Activated CD8-positive, alpha-beta memory T cell treated with anti-CD3 and anti-CD28 coated beads for 36 hours (primary cell): Measurements from ENCODE around the gene CACNA1I. TPM values are rescaled to one million over a fixed set of nuclear protein-coding genes. Genes with fewer than 3 reads are reported as not detected.

ENCODE experiments used
- CTCF ChIA-PET: fragments of 350-600 bp; sonication (Branson Sonifier 250); formaldehyde crosslinking; loops from one replicate; lab custom pipeline; 2021; ENCODE audit warnings: antibody characterized with exemption; lab: Charles Lee
- POLR2A ChIA-PET: fragments of 350-600 bp; sonication (Branson Sonifier 250); formaldehyde crosslinking; loops from one replicate; lab custom pipeline; 2021; ENCODE audit warnings: antibody characterized with exemption; lab: Charles Lee
- total RNA-seq, 2 experiments: library from RNA; stranded (reverse); gene quantifications; one replicate each; pipeline ENCODE4 v1.2.3, GENCODE V29; 2021

CACNA1I gene
- total RNA-seq, 2 experiments from 2014 or later, result 0.19 TPM

DNA sequence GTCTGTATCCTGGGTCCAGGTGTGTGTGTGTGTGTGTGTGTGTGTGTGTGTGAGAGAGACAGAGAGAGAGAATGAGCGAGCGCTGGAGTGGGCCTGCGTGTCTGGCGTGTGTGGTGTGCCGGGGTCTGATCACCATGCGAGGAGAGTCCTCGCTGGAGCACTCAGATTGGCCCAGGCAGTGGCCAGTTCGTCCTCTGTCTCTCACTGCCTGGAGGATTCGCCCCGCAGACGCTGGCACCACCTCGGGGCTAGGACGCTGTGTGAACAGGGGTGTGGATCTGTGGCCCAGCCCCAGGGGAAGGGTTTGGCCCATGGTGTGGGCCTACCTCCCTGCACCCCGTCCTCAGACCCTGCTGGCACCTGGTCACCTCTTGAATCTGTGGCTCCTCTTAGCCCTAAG, 11.6 kb upstream of the CACNA1I start:
- ChIA-PET CTCF (interaction anchor here (0.9 to 1.4 kb wide), 2 partner anchors 192 to 418 kb away, joined by 3 read pairs; no protein-coding TSS in a partner anchor), POLR2A (interaction anchor here (0.6 kb wide), 1 partner anchor 496 kb away, joined by 6 read pairs; no protein-coding TSS in a partner anchor)

- ChIA-PET CTCF (interaction anchor here (1.0 to 1.4 kb wide), 3 partner anchors 15 to 191 kb away, joined by 3 to 4 read pairs (median 3); no protein-coding TSS in a partner anchor), POLR2A (no interaction called here)
These were observed 11.0 kb upstream of the CACNA1I start for GRCh38 chr22:39559456-39560105.

- CTCF ChIA-PET, result interaction anchor here (1.0 to 1.4 kb wide), 3 partner anchors 15 to 191 kb away, joined by 3 to 4 read pairs (median 3); no protein-coding TSS in a partner anchor
- POLR2A ChIA-PET, result no interaction called here
These were observed 10.4 kb upstream of the CACNA1I start for GRCh38 chr22:39560127-39560526.

DNA sequence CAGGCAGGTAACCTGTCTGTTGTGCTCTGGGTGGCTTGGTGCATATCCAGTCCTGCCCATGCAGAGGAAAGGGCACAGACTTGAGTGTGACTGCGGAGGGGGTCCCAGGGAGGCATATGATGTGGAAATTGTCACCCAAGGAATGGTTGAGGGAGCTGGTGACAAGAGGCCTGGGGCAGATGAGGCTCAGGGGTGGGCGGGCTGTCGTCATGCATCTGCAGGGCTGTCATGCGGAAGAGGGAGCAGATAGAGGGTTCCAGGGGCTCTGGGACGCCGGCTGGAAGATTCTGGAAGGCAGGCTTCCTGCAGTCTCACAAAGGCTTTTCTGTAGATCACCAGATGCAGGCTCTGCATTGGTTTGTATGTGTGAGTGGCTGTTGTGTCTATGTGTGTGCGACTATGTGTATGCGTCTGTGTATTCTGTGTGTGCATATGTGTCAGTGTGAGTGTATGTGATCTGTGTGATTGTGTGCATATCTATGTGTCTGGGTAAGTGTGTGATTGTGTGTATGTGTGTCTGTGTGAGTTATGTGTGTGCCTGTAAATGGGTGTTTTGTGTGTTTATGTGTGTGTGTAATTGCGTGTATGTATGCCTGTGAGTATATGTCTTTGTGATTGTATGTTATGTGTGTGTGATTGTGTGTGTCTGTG, 7.6 kb upstream of the CACNA1I start:
- POLR2A ChIA-PET, result no interaction called here
- CTCF ChIA-PET, result no interaction called here

DNA sequence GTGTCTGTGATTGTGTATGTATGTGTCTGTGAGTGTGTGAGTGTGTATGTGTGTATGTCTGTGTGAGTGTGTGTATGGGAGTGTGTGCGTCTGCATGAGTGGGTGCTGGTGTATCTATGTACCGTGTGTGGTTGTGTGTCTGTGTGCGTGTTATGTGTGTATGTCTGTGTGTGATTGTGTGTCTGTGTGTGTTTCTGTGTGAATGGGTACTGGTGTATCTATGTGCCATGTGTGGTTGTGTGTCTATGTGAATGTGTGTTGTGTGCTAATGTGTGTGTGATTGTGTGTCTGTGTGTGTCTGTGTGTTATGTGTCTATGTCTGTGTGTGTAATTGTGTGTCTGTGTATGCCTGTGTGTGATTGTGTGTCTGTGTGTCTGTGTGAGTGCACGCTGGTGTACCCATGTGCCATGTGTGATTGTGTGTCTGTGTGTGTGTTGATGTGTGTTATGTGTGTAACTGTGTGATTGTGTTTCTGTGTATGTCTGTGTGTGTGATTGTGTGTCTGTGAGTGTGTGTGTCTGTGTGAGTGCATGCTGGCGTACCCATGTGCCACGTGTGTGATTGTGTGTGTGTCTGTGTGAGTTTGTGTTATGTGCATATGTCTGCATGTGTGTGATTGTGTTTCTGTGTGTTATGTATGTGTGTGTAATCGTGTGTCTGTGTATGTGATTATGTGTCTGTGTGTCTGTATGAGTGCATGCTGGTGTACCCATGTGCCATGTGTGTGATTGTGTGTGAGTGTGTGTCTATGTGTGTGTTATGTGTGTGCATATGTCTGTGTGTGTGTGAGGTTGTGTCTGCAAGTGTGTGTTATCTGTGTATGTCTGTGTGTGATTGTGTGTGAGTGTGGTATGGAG, 6.8 kb upstream of the CACNA1I start:
- ChIA-PET POLR2A (no interaction called here), CTCF (no interaction called here)

GRCh38 chr22:39565414-39565944, 5.1 kb upstream of the CACNA1I start:
- ChIA-PET CTCF (no interaction called here), POLR2A (interaction anchor here (0.5 kb wide), 1 partner anchor 42 kb away, joined by 3 read pairs; no protein-coding TSS in a partner anchor)

GRCh38 chr22:39567135-39567946, 3.2 kb upstream of the CACNA1I start:
- CTCF ChIA-PET, result interaction anchor here (0.9 to 1.0 kb wide), 2 partner anchors 9 to 455 kb away, joined by 3 read pairs; no protein-coding TSS in a partner anchor

GRCh38 chr22:39568278-39568981, 2.1 kb upstream of the CACNA1I start:
- CTCF ChIA-PET, result no interaction called here
- POLR2A ChIA-PET, result no interaction called here

More at GRCh38 chr22:39567135-39567946, 3.2 kb upstream of the CACNA1I start:
- POLR2A ChIA-PET, result no interaction called here

- CTCF ChIA-PET, result no interaction called here
- POLR2A ChIA-PET, result no interaction called here
These were observed 1.5 kb upstream of the CACNA1I start for GRCh38 chr22:39569066-39569465.

- POLR2A ChIA-PET, result no interaction called here
- CTCF ChIA-PET, result no interaction called here
These were observed 327 bp upstream of the CACNA1I start for GRCh38 chr22:39570226-39570625.

DNA sequence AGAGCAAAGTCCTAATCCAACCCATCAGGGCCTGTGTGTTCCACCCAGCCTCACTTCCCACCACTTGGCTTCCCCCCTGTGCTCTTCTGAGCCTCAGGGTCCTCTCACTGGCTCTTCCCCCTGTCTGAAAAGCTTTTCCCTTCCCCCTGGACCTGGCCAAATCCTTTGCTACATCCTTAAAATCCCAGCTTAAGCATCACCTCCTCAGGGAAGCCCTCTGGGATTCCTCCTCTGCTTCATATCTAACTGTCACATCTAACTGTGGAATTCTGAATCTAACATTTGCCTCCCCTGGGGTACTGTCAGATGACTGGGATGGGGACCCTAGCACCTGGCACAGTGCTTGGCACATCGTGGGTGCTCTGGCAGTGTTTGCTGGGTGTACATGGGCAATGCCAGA, 985 bp downstream of the CACNA1I start:
- POLR2A ChIA-PET, result no interaction called here
- CTCF ChIA-PET, result no interaction called here

DNA sequence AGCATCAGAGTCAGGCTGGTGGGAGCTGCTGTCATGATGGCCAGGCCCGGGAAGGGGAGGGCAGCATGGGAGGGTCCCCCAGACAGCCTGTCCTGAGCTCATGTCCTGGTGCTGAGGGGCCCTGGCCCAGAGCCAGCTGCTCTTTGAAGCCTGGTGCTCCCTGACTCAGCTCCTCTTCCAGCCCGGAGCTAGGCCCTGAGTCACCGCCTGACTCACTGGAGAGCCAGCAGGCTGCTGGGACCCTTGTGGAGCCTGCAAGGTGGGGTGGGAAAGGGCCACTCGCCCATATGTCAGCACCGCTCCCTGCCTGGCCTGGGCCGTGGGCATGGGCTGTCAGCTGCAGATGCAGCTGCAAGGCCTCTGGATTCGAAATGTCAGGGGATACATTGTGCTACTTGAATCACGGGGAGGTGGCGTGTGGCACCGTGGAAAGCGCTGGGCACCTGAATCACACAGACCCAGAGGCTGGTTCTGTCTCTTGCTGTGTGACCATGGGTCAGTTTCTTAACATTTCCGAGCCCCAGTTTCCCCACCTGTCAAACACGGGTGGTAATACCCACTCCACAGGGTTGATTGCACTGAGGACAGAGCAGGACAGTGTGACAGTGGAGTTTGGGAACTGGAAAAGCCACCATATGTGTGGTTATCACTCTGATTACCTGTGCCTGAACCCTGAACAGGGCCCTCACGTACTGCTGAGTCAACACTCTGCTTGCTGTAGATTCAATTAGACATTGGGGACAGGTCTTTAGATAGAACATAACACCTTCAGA, 4.4 kb downstream of the CACNA1I start:
- ChIA-PET POLR2A (no interaction called here), CTCF (no interaction called here)

DNA sequence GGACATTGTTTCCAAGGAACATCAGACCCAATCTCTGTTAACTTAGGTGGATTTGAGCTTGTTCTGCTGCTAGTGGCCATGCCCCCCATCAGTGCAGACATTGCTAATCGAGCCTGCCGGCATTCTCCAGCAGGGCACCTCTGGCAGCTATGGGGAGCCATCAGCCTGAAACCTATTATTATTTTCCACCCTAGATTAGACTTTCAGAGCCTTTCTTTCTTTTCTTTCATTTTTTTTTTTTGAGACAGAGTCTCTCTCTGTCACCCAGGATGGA, 4.9 kb downstream of the CACNA1I start:
- CTCF ChIA-PET, result no interaction called here
- POLR2A ChIA-PET, result no interaction called here

DNA sequence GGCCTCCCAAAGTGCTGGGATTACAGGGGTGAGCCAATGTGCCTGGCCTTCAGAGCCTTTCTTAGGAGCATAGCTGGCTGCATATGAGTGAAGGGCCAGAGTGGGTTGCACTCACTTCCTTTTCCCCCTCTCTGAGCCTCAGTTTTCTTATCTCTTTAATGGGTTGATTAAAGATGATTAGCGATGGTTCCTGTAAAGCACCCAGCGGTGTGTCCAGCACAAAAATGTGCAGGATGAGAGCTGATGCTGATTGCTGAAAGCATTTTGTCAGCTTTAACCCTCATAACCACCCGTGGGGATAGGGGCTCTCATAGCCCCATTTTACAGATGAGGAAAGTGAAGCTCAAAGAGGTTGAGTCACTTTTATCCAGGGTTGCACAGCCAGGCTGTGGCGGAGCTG, 5.5 kb downstream of the CACNA1I start:
- CTCF ChIA-PET, result interaction anchor here (0.9 kb wide), 1 partner anchor 9 kb away, joined by 3 read pairs; no protein-coding TSS in a partner anchor

GRCh38 chr22:39577366-39577765, 6.8 kb downstream of the CACNA1I start:
- ChIA-PET POLR2A (no interaction called here), CTCF (no interaction called here)

More for the DNA sequence above, 5.5 kb downstream of the CACNA1I start:
- POLR2A ChIA-PET, result interaction anchor here (0.6 kb wide), 1 partner anchor 127 kb away, joined by 3 read pairs; no protein-coding TSS in a partner anchor

DNA sequence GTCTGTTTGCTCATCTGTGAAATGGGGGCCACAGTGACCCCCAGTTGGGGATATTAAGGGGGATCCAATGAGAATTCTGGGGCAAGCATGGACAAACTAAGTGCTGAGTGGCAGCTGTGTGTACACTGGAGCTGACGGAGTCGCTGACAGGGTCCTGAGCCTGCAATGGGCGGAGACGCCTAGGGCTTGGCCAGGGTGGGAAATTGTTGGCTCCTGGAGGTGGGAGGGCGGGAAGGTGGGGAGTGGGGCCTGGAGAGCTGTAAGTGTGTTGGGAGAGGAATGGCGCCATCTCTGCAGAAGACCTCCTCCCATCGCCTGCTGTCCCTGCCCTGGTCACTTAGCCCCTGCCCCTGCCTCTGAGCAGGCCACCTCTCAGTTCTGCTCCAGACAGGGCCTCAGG, 7.3 kb downstream of the CACNA1I start:
- CTCF ChIA-PET, result no interaction called here
- POLR2A ChIA-PET, result no interaction called here

GRCh38 chr22:39580006-39580441, 9.5 kb downstream of the CACNA1I start:
- ChIA-PET POLR2A (no interaction called here), CTCF (no interaction called here)
